Right lung (tissue), 5 donors: ENCODE results near the gene TNS3. TPM values are rescaled to one million over a fixed set of nuclear protein-coding genes. Genes with fewer than 3 reads are reported as not detected.
"Not testable (repeated sequence)": the region's sequence is repeated elsewhere in the genome, so short reads cannot be mapped to it uniquely, and the experiment has no call there.

Experiments
- DNase-seq, 2 donors: peaks; one replicate each; pipeline ENCODE4 v3.0.0-alpha.2; 2013
- polyA plus RNA-seq, 5 donors: library from polyadenylated mRNA; unstranded; fragments of 120-200 nt; gene quantifications; one replicate each; pipeline versions ENCODE4 v1.2.1 to v1.2.3, GENCODE V29; 2013; ENCODE audit warnings: inconsistent platforms in 1 of 5, low replicate concordance in 1 of 5; ENCODE audit not compliant: insufficient read length in 5 of 5, insufficient read depth in 1 of 5

Gene TNS3
- polyA plus RNA-seq, 5 donors = 76.8 to 102 (median 95.4) TPM

GRCh38 chr7:47604496-47604890, 22.6 kb upstream of the TNS3 start:
- no peak for DNase-seq

GRCh38 chr7:47603514-47604255, 21.8 kb upstream of the TNS3 start:
- DNase-seq = not testable (repeated sequence)

GRCh38 chr7:47602272-47603004, 20.5 kb upstream of the TNS3 start:
- no peak for DNase-seq

- no peak for DNase-seq
Measured at GRCh38 chr7:47601881-47602249, 20.0 kb upstream of the TNS3 start.

- DNase-seq = no peak
Measured at GRCh38 chr7:47601119-47601880, 19.4 kb upstream of the TNS3 start.

- no peak for DNase-seq
Measured at GRCh38 chr7:47600199-47601118, 18.5 kb upstream of the TNS3 start.

- DNase-seq = no peak
Measured at GRCh38 chr7:47597379-47597778, 15.5 kb upstream of the TNS3 start.

- DNase-seq = no peak
Measured at GRCh38 chr7:47596502-47597202, 14.7 kb upstream of the TNS3 start.

DNA sequence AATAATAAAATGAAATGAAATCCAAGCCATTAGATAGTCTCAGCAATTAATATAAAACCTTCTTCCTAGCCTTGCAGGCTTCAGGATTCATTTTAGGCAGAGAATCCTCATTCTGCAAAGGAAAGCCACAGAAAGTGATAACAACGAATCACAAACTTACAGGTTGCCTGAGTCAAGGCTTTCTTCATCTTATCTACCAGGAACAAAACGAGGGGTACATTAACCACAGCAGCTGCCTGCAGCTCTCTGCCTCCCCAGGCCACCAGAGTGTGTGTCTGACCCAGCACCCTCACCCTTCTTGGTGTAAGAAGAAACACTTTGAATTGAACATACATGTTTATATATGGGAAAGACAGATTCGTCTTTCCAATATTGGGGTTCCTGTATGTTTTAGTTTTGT, 12.5 kb upstream of the TNS3 start:
- DNase-seq = no peak

- no peak for DNase-seq
Measured at GRCh38 chr7:47591655-47592572, 10.0 kb upstream of the TNS3 start.

- DNase-seq = no peak
Measured at GRCh38 chr7:47591089-47591654, 9.3 kb upstream of the TNS3 start.

DNA sequence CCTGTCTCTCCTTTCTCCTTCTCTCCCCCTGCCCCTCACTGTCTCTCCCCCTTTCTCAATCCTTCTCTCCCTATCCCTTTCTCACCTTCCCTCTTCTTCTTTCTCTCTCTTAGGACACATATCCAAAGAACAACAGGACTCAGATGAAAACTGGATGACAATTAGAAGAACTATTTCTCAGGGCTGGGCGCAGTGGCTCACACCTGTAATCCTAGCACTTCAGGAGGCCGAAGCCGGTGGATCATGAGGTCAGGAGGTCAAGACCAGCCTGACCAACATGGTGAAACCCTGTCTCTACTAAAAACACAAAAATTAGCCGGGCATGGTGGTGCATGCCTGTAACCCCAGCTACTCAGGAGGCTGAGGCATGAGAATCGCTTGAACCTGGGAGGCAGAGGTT, 8.3 kb upstream of the TNS3 start:
- not testable (repeated sequence) for DNase-seq

DNA sequence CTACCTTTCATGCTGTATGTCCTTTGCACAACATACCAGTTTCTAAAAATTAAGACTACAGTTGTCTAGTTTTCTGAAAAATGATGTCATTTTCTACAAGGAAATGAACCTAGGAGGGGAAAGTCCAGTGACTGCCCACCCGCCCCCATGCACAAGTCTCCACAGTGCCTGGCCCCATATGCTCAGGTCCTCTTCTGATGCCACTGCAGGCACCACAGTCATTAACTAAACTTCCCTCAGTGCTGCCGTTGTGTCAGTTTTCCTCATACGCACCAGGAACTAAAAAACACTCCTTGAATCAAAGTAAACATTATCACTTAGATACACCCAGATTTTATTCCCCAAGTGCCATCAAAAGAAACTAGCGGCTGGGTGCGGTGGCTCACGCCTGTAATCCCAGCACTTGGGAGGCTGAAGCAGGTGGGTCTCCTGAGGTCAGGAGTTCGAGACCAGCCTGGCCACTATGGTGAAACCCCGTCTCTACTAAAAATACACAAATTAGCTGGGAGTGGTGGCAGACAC, 6.9 kb upstream of the TNS3 start:
- DNase-seq = no peak

DNA sequence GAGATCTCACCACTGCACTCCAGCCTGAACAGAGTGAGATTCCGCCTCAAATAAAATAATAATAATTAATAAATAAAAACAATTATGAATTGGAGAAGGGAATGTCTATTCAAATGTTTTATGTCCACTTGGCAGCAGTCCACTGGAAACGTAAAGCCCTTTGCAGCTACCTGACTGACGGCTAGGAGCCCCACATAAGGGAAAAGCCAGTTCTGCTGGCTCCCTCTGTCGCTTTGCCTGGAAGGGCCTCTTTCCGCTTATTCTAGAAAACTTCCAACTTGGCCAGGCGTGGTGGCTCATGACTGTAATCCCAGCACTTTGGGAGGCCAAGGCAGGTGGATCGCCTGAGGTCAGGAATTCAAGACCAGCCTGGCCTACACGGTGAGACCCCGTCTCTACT, 6.1 kb upstream of the TNS3 start:
- DNase-seq = no peak

GRCh38 chr7:47587351-47587750, 5.4 kb upstream of the TNS3 start:
- no peak for DNase-seq

DNA sequence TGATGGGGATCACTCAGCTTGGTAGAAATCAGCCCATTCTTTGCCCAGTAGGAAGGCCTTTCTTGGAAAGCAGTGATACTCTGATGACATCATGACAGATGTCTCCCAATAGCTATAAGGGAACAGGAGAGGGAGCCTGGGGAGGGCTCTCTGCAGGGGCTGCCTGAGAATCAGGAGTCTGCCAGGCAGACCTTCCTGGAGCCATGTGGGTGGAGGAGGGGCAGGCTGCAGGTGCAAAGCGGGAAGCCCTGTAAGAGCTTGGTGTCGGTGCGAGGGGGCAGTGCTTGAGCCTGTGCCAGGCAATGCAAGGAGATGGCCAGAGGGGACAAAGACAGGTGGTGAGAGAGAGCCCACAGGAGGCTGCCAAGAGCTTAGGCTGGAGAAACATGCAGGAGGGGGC, 5.0 kb upstream of the TNS3 start:
- DNase-seq = no peak

GRCh38 chr7:47586161-47586670, 4.3 kb upstream of the TNS3 start:
- DNase-seq = not testable (repeated sequence)

- DNase-seq = no peak
Measured at GRCh38 chr7:47584536-47584895, 2.6 kb upstream of the TNS3 start.
